Fibroblast of villous mesenchyme (primary cell): Measurements from ENCODE around the gene DERA. TPM values are rescaled to one million over a fixed set of nuclear protein-coding genes. Genes with fewer than 3 reads are reported as not detected.

Experiments used
- DNase-seq: peaks from one replicate; pipeline ENCODE4 v3.0.0-alpha.2; 2010; ENCODE audit warnings: low read depth
- H3K4me3 ChIP-seq: 2 replicates; pipeline ENCODE4 v1.5.1; 2011; ENCODE audit warnings: low read depth, mild to moderate bottlenecking, low read length
- CTCF ChIP-seq: IDR thresholded peaks from 2 replicates; pipeline ENCODE4 v1.5.1; 2012; ENCODE audit warnings: low read depth, mild to moderate bottlenecking, low read length; ENCODE audit not compliant: insufficient read depth
- total RNA-seq: library from RNA; depleted of rRNA; stranded (reverse); fragments of >200 nt; gene quantifications from 2 replicates; pipeline ENCODE4 v1.2.3, GENCODE V29; 2012

Gene DERA
- total RNA-seq, 1 donor = 46.2 TPM

- DNase-seq = no peak
- H3K4me3 ChIP-seq = no peak overlapping the region
- TF ChIP-seq CTCF = no peak
Observed at GRCh38 chr12:16086462-16086861, 175.3 kb downstream of the DERA start.

- no peak for TF ChIP-seq CTCF
- no peak overlapping the region for H3K4me3 ChIP-seq
- DNase-seq = no peak
Observed at GRCh38 chr12:16086942-16087341, 175.8 kb downstream of the DERA start.

Other genes starting within 250 kb of the DERA start
- gene EPS8, start 121.9 kb upstream of the DERA start, total RNA-seq = 79.9 and 100 TPM in 2 replicates
- 93.3 and 95.0 TPM in 2 replicates for gene STRAP, start 28.9 kb upstream of the DERA start, total RNA-seq